OCI-LY1 (cell line): ENCODE results near the gene GPR15.

Source experiments
- CTCF ChIP-seq: fragments of 200-600 bp; sonication (generic), shearing (Covaris generic); IDR thresholded peaks from 2 replicates; pipeline ENCODE4 v1.5.1; 2017; ENCODE audit warnings: mild to moderate bottlenecking, antibody characterized with exemption, low read length, moderate library complexity, mixed read lengths
- EZH2 ChIP-seq: fragments of 200-600 bp; sonication (generic), shearing (Covaris generic); IDR thresholded peaks from 2 replicates; pipeline ENCODE4 v1.8.0; 2017; ENCODE audit warnings: borderline replicate concordance, mixed run types, mild to moderate bottlenecking, antibody characterized with exemption, low read length, moderate library complexity, mixed read lengths

GRCh38 chr3:98564282-98565005 is 32.7 kb downstream of the GPR15 start:
- TF ChIP-seq EZH2 (no peak), CTCF (no peak)
